Measurements from ENCODE around the gene PLIN1. TPM values are rescaled to one million over a fixed set of nuclear protein-coding genes. Genes with fewer than 3 reads are reported as not detected.

The PLIN1 gene
- total RNA-seq (2011; cell fraction: chromatin; rRNA removed; ENCODE audit: low replicate concordance): not detected in 2 replicates
- not detected in 2 replicates for total RNA-seq (2011; cell fraction: nucleolus; rRNA removed)
- not detected in 2 replicates for total RNA-seq (2011; cell fraction: nucleoplasm; rRNA removed)
- total RNA-seq (2014; rRNA removed): not detected in 2 replicates
- total RNA-seq (2014; rRNA removed; fragmentation: Illumina TruSeq; extraction: Trizol): not detected in 2 replicates
- total RNA-seq (2015; rRNA removed; fragmentation: Illumina TruSeq; extraction: Trizol): not detected in 2 replicates
- not detected in 2 replicates for total RNA-seq (2021)
- polyA plus RNA-seq (2011; rRNA removed): not detected in 2 replicates
- polyA plus RNA-seq (2011; cell fraction: cytosol; rRNA removed): not detected in 2 replicates
- polyA plus RNA-seq (2011; cell fraction: nucleus; rRNA removed): not detected in 2 replicates
- polyA plus RNA-seq (2012): not detected in 2 replicates
- polyA plus RNA-seq (2014; fragmentation: Illumina TruSeq; extraction: Trizol): not detected in 2 replicates
- not detected for polyA plus RNA-seq (2014; fragmentation: Nextera tagmentation; extraction: Ambion mirVana)
- polyA plus RNA-seq (2014; rRNA removed): not detected in 2 replicates
- polyA minus RNA-seq (2011; rRNA and poly(A)+ RNA removed): not detected in 2 replicates
- not detected in 2 replicates for polyA minus RNA-seq (2011; cell fraction: cytosol; rRNA and poly(A)+ RNA removed)
- polyA minus RNA-seq (2011; cell fraction: nucleus; rRNA and poly(A)+ RNA removed): not detected in 2 replicates
- not detected for Bru-seq, nascent RNA
- BruChase-seq, experiment 1, labeled RNA remaining after a 2-hour chase: percentile 6 among the genes with signal in this experiment
- not detected for BruChase-seq, experiment 2, labeled RNA remaining after a 6-hour chase
- long read RNA-seq, experiment 1: 0 reads
- long read RNA-seq, experiment 2: 0 reads
- long read RNA-seq, experiment 3: 0 reads

- ChIA-PET CTCF (ENCODE audit: low intra/inter-chr PET ratio) (no interaction called here), POLR2A (no interaction called here)
- Histone ChIP-seq H3K27me3 (ENCODE audit: control insufficient read depth in 2 of 2, insufficient read depth in 2 of 2, low read length in 2 of 2) (peaks cover 15 to 44% of the 10 kb centered on the region in 2 experiments; a peak in 4 of 5 replicates), H3K79me2 (ENCODE audit: control insufficient read depth, insufficient read depth, low read length) (no peaks in the 10 kb centered on the region), H3K4me2 (ENCODE audit: insufficient read depth, low read length) (no peak within 1 kb of the TSS), H2AFZ (ENCODE audit: low read depth, low read length) (no peak within 1 kb of the TSS), H3K4me1 (replicated peaks in 1 of 2; ENCODE audit: control insufficient read depth in 2 of 2, insufficient read depth in 2 of 2, low read length in 2 of 2) (no peaks in the 10 kb centered on the region), H3K9me1 (ENCODE audit: control insufficient read depth, insufficient read depth, low read length) (no peaks in the 10 kb centered on the region), H3K36me3 (ENCODE audit: control insufficient read depth, insufficient read depth, low read length) (no peaks in the 10 kb centered on the region), H4K20me1 (replicated peaks; ENCODE audit: control insufficient read depth, insufficient read depth, low read length) (no peaks in the 10 kb centered on the region), H3K27ac (ENCODE audit: extremely low read depth, low read depth, low read length) (no peak within 1 kb of the TSS), H3K9ac (ENCODE audit: insufficient read depth in 1 of 2, low read depth in 2 of 2, low read length in 2 of 2) (no peak within 1 kb of the TSS), H3K9me3 (replicated peaks; ENCODE audit: control insufficient read depth, insufficient read depth, low read depth, low read length) (no peaks in the 10 kb centered on the region), H3K4me3 (no peak within 1 kb of the TSS)
- BruUV-seq (replicated peaks): no TSS peak
- 0% methylated on average over 2 of the region's 2 CpGs for WGBS (ENCODE audit: insufficient coverage, low coverage, missing lambda C conversion rate)
- DNase-seq (ENCODE audit: extremely low read depth in 1 of 4, low spot score in 3 of 4) (no peak), ATAC-seq (no peak), FAIRE-seq (no peak)
- intact Hi-C loops (cut with micrococcal nuclease): no loop called here
- in situ Hi-C loops (cut with MboI): no loop called here
- no peak for TF ChIP-seq PURB (CRISPR knock-in tag; IDR thresholded peaks at IDR 0.05; ENCODE audit: low read depth)
- no peak for TF ChIP-seq KDM5B (IDR thresholded peaks at IDR 0.05; ENCODE audit: insufficient replicate concordance, low read depth, low read length)
- TF ChIP-seq ZNF766 (CRISPR knock-in tag; conservative IDR thresholded peaks at IDR 0.05): no peak
- no peak for TF ChIP-seq IRF9 (tag; IDR thresholded peaks at IDR 0.05)
- TF ChIP-seq ZNF57 (CRISPR knock-in tag; IDR thresholded peaks at IDR 0.05): no peak
- TF ChIP-seq ZNF184 (CRISPR knock-in tag; IDR thresholded peaks at IDR 0.05): no peak
- TF ChIP-seq ELK3 (CRISPR knock-in tag; IDR thresholded peaks at IDR 0.05): no peak
- TF ChIP-seq ZNF717 (CRISPR knock-in tag; IDR thresholded peaks at IDR 0.05): no peak
- no peak for TF ChIP-seq PREB (CRISPR knock-in tag; IDR thresholded peaks at IDR 0.05)
Observed at GRCh38 chr15:89679212-89679611, at the start of gene PLIN1. PLIN1 (minus strand) TSS chr15:89679367; CDS start chr15:89677489, 1,878 bp downstream.
